GM19372 (cell line): ENCODE measurements around the gene OGFOD1.

Source experiments
- ATAC-seq: cut with Tn5 transposase; IDR thresholded peaks from one replicate; pipeline ENCODE4 v1.9.1; 2021; ENCODE audit warnings: mild to moderate bottlenecking, low read depth, moderate library complexity; ENCODE audit not compliant: unreplicated experiment

The OGFOD1 gene

GRCh38 chr16:56425439-56425832 is 25.9 kb upstream of the OGFOD1 start, which contains the start of gene AMFR:
Gene AMFR (minus strand): TSS chr16:56425545. CDS start chr16:56425327, 218 bp downstream.
- peak; percentile 73 for ATAC-seq

GRCh38 chr16:56426585-56426984 is 24.8 kb upstream of the OGFOD1 start:
- no peak for ATAC-seq

GRCh38 chr16:56428091-56428490 is 23.3 kb upstream of the OGFOD1 start:
- no peak for ATAC-seq

DNA sequence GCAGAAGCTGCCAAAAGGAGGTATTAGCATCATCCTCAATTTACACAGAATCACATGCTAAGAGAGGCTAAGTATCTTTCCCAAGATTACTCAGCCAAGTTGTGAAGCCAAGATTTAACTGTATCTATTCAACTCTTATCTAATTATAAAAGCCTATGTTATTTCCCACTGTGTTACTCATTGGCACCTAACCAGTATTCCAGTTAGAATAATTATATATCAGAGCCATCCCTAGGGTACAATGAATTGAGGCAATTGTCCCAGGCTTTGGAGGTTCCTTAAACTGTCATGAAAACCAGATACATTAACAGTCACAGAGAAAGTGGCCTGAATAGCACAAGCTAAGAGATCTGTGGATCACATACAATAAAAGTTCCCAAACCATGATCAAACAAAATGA is 15.1 kb upstream of the OGFOD1 start:
- ATAC-seq = no peak

- no peak for ATAC-seq
Measured at GRCh38 chr16:56438038-56438437, 13.3 kb upstream of the OGFOD1 start.

DNA sequence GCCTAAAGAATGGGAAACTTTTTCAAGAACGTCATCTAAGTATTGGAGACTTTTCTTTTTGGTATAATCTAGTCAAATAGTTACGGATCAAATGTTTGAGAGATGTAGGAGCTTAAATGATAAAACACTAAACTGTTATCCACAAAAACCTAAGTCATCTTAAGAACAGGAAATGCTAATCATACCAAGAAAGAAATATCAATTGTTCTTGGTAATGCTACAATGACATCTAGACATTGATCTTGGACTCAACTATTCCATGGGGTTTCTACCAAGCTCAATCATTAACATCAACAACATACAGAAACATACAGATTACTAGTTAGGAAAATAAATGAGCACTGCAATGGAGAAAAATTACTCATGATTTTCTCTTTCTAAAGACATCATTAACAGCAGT is 4.1 kb upstream of the OGFOD1 start:
- no peak for ATAC-seq

DNA sequence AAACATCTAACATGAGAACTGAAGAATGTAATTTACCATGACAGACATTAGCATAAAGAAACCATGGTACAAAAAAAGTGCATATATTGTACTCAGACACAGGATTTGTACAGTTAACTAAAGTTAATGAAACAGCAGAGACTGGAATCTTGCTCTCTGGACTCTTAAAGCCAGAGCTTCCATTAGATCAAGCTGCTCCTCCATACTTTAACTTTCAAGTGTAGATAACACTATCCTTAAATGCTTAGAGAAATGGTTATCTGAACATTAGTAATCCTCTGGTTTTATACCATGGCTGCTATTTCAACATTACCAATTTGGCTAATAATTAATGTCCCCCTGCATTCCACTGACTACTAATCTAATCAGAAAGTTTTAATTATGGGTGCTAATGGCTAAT is 3.3 kb upstream of the OGFOD1 start:
- no peak for ATAC-seq

- peak; percentile 26 for ATAC-seq
Measured at GRCh38 chr16:56450275-56450985, 924 bp upstream of the OGFOD1 start.

DNA sequence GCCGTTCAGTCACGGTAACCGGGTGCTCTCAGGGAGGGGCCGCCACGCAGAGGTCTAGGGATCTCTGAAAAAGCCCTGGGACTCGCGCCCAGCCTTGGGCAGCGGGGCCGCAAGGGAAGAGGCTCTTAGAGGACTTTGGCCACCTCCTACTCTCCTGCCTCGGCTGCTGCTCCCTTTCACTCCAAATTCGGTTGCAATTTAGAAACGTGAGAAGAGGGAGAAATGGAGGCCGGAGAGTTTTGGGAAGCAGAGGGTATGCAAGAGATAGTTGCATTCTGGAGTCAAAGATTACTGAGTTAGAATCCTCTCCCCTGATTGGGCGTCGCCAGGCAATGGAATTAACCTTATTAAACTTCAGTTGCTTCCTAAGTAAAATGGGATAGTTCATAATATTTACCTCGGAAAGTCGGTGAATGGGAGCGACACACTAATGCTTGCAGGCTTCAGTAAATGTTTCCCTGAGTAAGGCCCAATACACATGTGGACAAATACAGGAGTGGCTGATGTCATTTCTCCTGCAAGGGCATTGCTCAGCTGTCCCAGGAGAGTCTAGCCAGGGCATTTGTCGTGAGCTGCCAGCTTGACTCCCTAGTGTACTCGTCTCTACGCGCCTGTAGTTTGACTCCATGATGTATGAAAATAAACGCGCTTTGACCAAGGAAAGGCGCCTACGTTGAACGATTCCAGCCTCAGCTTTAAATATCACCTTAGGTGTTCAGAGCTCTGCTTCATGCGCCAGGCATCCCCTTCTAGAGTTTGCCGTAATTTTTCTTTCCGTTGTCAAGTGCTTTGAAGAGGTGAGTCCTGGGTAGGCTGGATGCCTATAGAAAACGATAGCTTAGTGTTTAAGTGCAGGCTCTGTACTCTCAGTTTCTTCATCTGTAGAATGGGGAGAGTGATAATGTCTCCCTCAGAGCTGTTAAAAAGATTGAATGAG is 667 bp downstream of the OGFOD1 start:
- ATAC-seq = peak; percentile 38

DNA sequence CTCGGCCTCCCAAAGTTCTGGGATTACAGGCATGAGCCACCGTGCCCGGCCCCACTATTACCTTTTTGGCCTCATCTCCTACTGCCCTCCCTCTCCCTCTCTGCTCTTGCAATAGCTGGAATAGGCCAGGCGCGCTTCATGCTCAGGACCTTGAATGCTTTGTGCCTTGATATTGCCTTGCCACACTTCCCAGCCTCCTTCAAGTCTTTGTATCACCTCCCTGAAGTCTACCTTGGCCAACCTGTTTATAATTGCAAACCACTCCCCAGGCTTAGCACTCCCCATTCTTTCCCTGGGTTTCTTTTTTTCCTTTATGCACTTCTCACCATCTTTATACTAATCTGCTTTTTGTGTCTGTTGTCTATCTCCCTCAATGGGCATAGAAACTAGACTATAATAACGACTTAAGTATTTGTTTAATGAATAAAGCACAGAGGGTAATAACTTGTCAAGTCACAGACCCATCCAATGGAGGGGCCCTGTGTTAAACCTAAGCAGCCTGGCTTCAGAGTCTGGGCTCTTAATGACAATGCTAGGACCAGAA is 6.6 kb downstream of the OGFOD1 start:
- no peak for ATAC-seq

- ATAC-seq = no peak
Measured at GRCh38 chr16:56460101-56460500, 8.7 kb downstream of the OGFOD1 start.

- ATAC-seq = no peak
Measured at GRCh38 chr16:56462064-56462796, 10.9 kb downstream of the OGFOD1 start.

- ATAC-seq = no peak
Measured at GRCh38 chr16:56463153-56463552, 11.8 kb downstream of the OGFOD1 start.

DNA sequence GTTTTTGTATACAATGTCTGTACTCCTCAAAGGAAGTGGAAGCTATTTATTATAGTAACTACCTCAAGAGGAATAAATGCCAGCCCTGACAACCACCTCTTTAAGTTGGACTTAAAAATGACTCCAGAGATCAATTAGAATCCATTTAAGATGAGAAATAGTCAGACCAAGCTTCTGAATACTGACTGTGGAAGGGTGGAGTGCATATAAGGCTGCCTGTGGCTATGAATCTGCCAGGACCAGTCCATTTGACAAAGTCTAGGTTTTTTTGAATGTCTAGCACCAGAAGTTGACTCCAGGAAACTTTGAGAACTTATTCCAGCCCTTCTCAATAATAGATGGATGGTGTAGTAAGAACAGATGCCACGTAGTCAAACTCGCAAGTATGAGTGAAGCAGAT is 15.0 kb downstream of the OGFOD1 start:
- no peak for ATAC-seq

GRCh38 chr16:56468800-56469199 is 17.4 kb downstream of the OGFOD1 start:
- no peak for ATAC-seq

DNA sequence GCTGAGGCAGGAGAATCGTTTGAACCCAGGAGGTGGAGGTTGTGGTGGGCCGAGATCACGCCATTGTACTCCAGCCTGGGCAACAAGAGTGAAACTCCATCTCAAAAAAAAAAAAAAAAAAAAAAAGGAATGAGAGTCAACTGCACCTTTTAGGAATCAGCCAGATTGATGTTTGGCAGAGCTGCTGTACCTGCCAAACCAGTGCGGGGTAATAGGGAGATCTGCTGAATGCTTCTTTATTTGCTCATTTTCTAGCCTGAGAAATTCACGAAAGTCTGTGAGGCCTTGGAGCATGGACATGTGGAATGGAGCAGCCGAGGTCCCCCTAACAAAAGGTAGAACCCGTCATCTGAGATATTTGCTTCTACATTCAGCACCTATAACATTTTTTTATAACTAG is 18.4 kb downstream of the OGFOD1 start:
- ATAC-seq = no peak

DNA sequence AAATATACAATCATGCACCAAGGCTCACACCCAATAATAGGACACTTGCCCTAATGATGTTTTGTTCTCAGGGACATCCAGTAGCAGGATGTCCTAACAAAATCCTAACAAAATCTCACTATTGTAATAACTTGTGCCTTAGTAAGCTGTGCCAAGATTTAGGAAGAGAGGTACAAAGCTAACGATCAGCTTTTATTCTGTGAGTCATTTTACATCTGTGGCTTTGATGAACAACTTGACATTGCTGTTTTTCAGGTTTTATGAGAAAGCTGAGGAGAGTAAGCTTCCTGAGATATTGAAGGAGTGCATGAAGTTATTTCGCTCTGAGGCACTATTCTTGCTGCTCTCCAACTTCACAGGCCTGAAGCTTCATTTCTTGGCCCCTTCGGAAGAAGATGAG is 18.9 kb downstream of the OGFOD1 start:
- no peak for ATAC-seq

GRCh38 chr16:56470666-56471065 is 19.3 kb downstream of the OGFOD1 start:
- no peak for ATAC-seq

DNA sequence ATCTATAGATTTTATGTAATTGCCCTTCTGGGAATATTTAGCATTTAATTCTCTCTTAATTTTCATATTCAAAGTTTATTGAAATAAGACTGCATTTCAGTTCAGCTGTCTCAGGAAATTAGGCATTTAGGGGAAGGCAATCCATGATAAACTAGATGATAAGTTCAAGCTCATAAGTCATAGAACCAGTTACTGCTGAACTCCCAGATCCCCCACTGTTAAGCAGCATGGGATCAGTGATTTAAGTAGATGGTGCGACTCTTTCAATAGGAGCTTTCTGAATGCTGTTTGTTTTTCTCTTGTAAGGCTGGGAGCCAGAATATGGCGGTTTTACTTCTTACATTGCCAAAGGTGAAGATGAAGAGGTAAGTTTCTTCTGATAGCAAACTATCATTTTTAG is 23.8 kb downstream of the OGFOD1 start:
- ATAC-seq = no peak

GRCh38 chr16:56477096-56477878 is 25.9 kb downstream of the OGFOD1 start:
- ATAC-seq = no peak
